GM12878 (cell line): Measurements from ENCODE around the gene SPNS1. TPM values are rescaled to one million over a fixed set of nuclear protein-coding genes. Genes with fewer than 3 reads are reported as not detected.

Experiments
- ATAC-seq: fragments of 200-7000 bp; cut with Tn5 transposase; 3 replicates; pipeline ENCODE4 v1.9.1; 2020; ENCODE audit warnings: mild to moderate bottlenecking, moderate library complexity
- BruUV-seq: library from RNA; stranded (reverse); fragments of 400-500 nt; replicated peaks from 2 replicates; lab custom pipeline; 2021; lab: Mats Ljungman, UMichigan
- CTCF ChIA-PET: fragments of 300-600 bp; sonication (Branson Sonifier 250); formaldehyde crosslinking; extraction: SDS; loops from one replicate; lab custom pipeline; 2021; ENCODE audit warnings: inconsistent platforms; lab: Yijun Ruan, JAX
- POLR2A ChIA-PET: fragments of 350-600 bp; formaldehyde crosslinking; extraction: SDS; loops from one replicate; lab custom pipeline; 2021; ENCODE audit warnings: inconsistent platforms; lab: Charles Lee
- RAD21 ChIA-PET: fragments of 300-600 bp; sonication (Branson Sonifier 250); formaldehyde crosslinking; loops from one replicate; lab custom pipeline; 2023; ENCODE audit warnings: antibody characterized with exemption; ENCODE audit not compliant: unreplicated experiment; lab: Charles Lee
- SMC1A ChIA-PET: fragments of 300-600 bp; sonication (Branson Sonifier 250); formaldehyde crosslinking; loops from one replicate; lab custom pipeline; 2023; ENCODE audit not compliant: unreplicated experiment, uncharacterized antibody; lab: Charles Lee
- DNase-seq: peaks from one replicate; pipeline ENCODE4 v3.0.0-alpha.2; 2011; ENCODE audit warnings: low read depth, low spot score
- FAIRE-seq: peaks from 3 replicates; lab custom pipeline; 2011; peaks lifted over from hg19 to GRCh38; lab: Jason Lieb, UNC
- H2AFZ ChIP-seq: 2 replicates; pipeline ENCODE4 v1.6.0; 2011; ENCODE audit warnings: low read depth, low read length, control low read depth; ENCODE audit not compliant: control insufficient read depth
- H3K27ac ChIP-seq: 2 replicates; pipeline ENCODE4 v1.5.1; 2011; ENCODE audit warnings: control low read depth; ENCODE audit not compliant: control insufficient read depth, insufficient read depth
- H3K27me3 ChIP-seq, 2 experiments: replicated peaks in 1 of 2; 2 replicates each; pipeline versions ENCODE4 v1.6.0 to v1.6.1; 2011; ENCODE audit warnings: low read length in 1 of 2; ENCODE audit not compliant: control insufficient read depth in 2 of 2, insufficient read depth in 2 of 2
- H3K36me3 ChIP-seq, 2 experiments: 2 replicates each; pipeline ENCODE4 v1.5.1; 2011; ENCODE audit warnings: low read length in 1 of 2; ENCODE audit not compliant: control insufficient read depth in 2 of 2, insufficient read depth in 2 of 2
- H3K4me1 ChIP-seq: 2 replicates; pipeline ENCODE4 v1.6.1; 2011; ENCODE audit warnings: mild to moderate bottlenecking, low read length, moderate library complexity, mixed read lengths; ENCODE audit not compliant: control insufficient read depth, insufficient read depth
- H3K4me2 ChIP-seq: 2 replicates; pipeline ENCODE4 v1.6.0; 2011; ENCODE audit warnings: control low read depth; ENCODE audit not compliant: control insufficient read depth, insufficient read depth
- H3K4me3 ChIP-seq: fragments of 200-600 bp; sonication (generic); 2 replicates; pipeline ENCODE4 v1.5.1; 2016
- H3K79me2 ChIP-seq: 2 replicates; pipeline ENCODE4 v1.6.0; 2011; ENCODE audit warnings: low read length; ENCODE audit not compliant: control insufficient read depth, insufficient read depth
- H3K9ac ChIP-seq: 2 replicates; pipeline ENCODE4 v1.8.0; 2011; ENCODE audit warnings: low read length, control low read depth, mixed read lengths; ENCODE audit not compliant: control insufficient read depth, insufficient read depth
- H3K9me3 ChIP-seq: replicated peaks from 3 replicates; pipeline ENCODE4 v1.5.1; 2011; ENCODE audit warnings: mild to moderate bottlenecking, low read length; ENCODE audit not compliant: control insufficient read depth, insufficient read depth
- H4K20me1 ChIP-seq: 2 replicates; pipeline ENCODE4 v1.6.0; 2011; ENCODE audit not compliant: control insufficient read depth, insufficient read depth
- CBX3 ChIP-seq: fragments of 200-600 bp; sonication (generic); IDR thresholded peaks from 2 replicates; pipeline ENCODE4 v1.6.1; 2016; ENCODE audit warnings: low read depth, borderline replicate concordance
- EZH2 ChIP-seq: IDR thresholded peaks from 2 replicates; pipeline ENCODE4 v1.6.1; 2012; ENCODE audit warnings: low read depth, mild to moderate bottlenecking, control low read depth, inconsistent platforms, low read length, borderline replicate concordance; ENCODE audit not compliant: control insufficient read depth
- HCFC1 ChIP-seq: fragments of 150-350 bp; IDR thresholded peaks from 2 replicates; pipeline ENCODE4 v1.6.1; 2014; ENCODE audit warnings: low read length
- MLLT1 ChIP-seq: fragments of 450-650 bp; IDR thresholded peaks from 2 replicates; pipeline ENCODE4 v1.6.1; 2016; ENCODE audit warnings: mild to moderate bottlenecking
- MYB ChIP-seq: fragments of 150-350 bp; IDR thresholded peaks from 2 replicates; pipeline ENCODE4 v1.6.1; 2014; ENCODE audit warnings: mild to moderate bottlenecking, low read depth, low read length, borderline replicate concordance
- REST ChIP-seq: IDR thresholded peaks from 2 replicates; pipeline ENCODE4 v1.6.1; 2012; ENCODE audit warnings: mild to moderate bottlenecking, low read depth, low read length
- ZBTB4 ChIP-seq: fragments of 450-650 bp; formaldehyde crosslinking; IDR thresholded peaks from 2 replicates; pipeline ENCODE4 v1.4.0; 2022; ENCODE audit warnings: mild to moderate bottlenecking, moderate library complexity
- ZBTB40 ChIP-seq: fragments of 450-650 bp; IDR thresholded peaks from 2 replicates; pipeline ENCODE4 v1.6.1; 2016; ENCODE audit warnings: mild to moderate bottlenecking, moderate library complexity, borderline replicate concordance
- ZZZ3 ChIP-seq: IDR thresholded peaks from 2 replicates; pipeline ENCODE4 v1.6.1; 2011; ENCODE audit warnings: low read depth; ENCODE audit not compliant: control insufficient read depth, insufficient read length
- WGBS: methylation state at CpG from one replicate; pipeline ENCODE4 v1.1.6; 2016; ENCODE audit warnings: low lambda C conversion rate; ENCODE audit not compliant: insufficient replicate concordance, insufficient coverage; ENCODE audit errors: missing lambda C conversion rate; 5-methylcytosine and 5-hydroxymethylcytosine counted together
- in situ Hi-C: fragments of 300-500 bp; cut with MboI; formaldehyde crosslinking; loops from 9 replicates; pipeline ENCODE4 v1.14.3; 2018; ENCODE audit warnings: mixed read lengths
- intact Hi-C: fragments of 100-400 bp; cut with micrococcal nuclease; formaldehyde crosslinking; loops from one replicate; pipeline ENCODE4 v1.14.2; 2022; ENCODE audit not compliant: unreplicated experiment
- polyA plus RNA-seq, 11 experiments: library from polyadenylated mRNA; depleted of rRNA in 4 of 11; unstranded in 6 of 11; stranded (reverse) in 5 of 11; fragments of >200 nt; fragmentation: Nextera tagmentation in 4 of 11; fragmentation: Illumina TruSeq in 1 of 11; extraction: Ambion mirVana in 4 of 11; extraction: Trizol in 1 of 11; gene quantifications; 1 replicate in 1 of 11; 2 replicates in 10 of 11; pipeline versions ENCODE4 v1.2.1 to v1.2.3, GENCODE V29; 2011 to 2016; ENCODE audit warnings: inconsistent platforms in 2 of 11, missing spikeins in 2 of 11, low read depth in 1 of 11
- total RNA-seq, 4 experiments: library from RNA; depleted of rRNA in 3 of 4; stranded (reverse); fragments of >200 nt in 3 of 4; fragmentation: Illumina TruSeq in 1 of 4; extraction: Trizol in 1 of 4; gene quantifications; 2 replicates each; pipeline versions ENCODE4 v1.2.1 to v1.2.3, GENCODE V29; 2013 to 2021

Gene SPNS1
- total and polyA plus RNA-seq, 10 of the 15 experiments (the other 5 are each of a cell fraction or from before 2014, with no cell fraction given) = 0.16 to 37.6 (median 12.0) TPM

- FAIRE-seq = no peak
- WGBS = 24% methylated on average over 23 of the region's 30 CpGs
- H3K9me3 ChIP-seq = no peaks in the 10 kb centered on the region
- H2AFZ ChIP-seq = peak overlapping the region; percentile 87
- ATAC-seq = peak; percentile 8
- TF ChIP-seq REST (no peak), HCFC1 (no peak), ZBTB40 (no peak), ZZZ3 (no peak), MYB (no peak), EZH2 (no peak), ZBTB4 (no peak), MLLT1 (peak; percentile 39; the same call in 1 of the 2 replicates), CBX3 (no peak)
- peaks cover 8% of the 10 kb centered on the region for H3K79me2 ChIP-seq
- CTCF ChIA-PET = no interaction called here
- peak overlapping the region; percentile 58; the same call in 1 of the 2 replicates for H3K27ac ChIP-seq
- peak overlapping the region; percentile 92 for H3K4me3 ChIP-seq
- H3K9ac ChIP-seq = peak overlapping the region; percentile 87
- RAD21 ChIA-PET = interaction anchor here (1.7 kb wide), 1 partner anchor 28 kb away, joined by 4 read pairs; no protein-coding TSS in a partner anchor
- POLR2A ChIA-PET = no interaction called here
- BruUV-seq = no TSS peak
- peak overlapping the region; percentile 96 for H3K4me2 ChIP-seq
- SMC1A ChIA-PET = interaction anchor here (1.4 kb wide), 1 partner anchor 8 kb away, joined by 3 read pairs; no protein-coding TSS in a partner anchor
- no peaks in the 10 kb centered on the region for H3K27me3 ChIP-seq
- no peaks in the 10 kb centered on the region; a peak in 2 of 4 replicates for H3K36me3 ChIP-seq
- no peak for DNase-seq
- peaks cover 4% of the 10 kb centered on the region for H3K4me1 ChIP-seq
- H4K20me1 ChIP-seq = no peaks in the 10 kb centered on the region
- intact Hi-C loops = no loop called here
- in situ Hi-C loops = no loop called here
Observed at GRCh38 chr16:28975158-28975599, 601 bp downstream of the SPNS1 start.
